Measurements from ENCODE around the gene MORN4.

GRCh38 chr10:97618733-97619132 is 14.6 kb downstream of the MORN4 start:
- TF ChIP-seq CTCF (IDR thresholded peaks at IDR 0.05; ENCODE audit: low read depth, low read length, poor library complexity, severe bottlenecking) (no peak), EZH2phosphoT487 (IDR thresholded peaks at IDR 0.05; ENCODE audit: borderline replicate concordance, low read length) (no peak)
